GM11168 (cell line): ENCODE data around the gene BLTP3A.
"Not testable (repeated sequence)": the region's sequence is repeated elsewhere in the genome, so short reads cannot be mapped to it uniquely, and the experiment has no call there.

ENCODE experiments used
- in situ Hi-C: fragments of 300-500 bp; cut with MboI; formaldehyde crosslinking; loops from one replicate; pipeline ENCODE4 v1.12.0; 2022; ENCODE audit warnings: low sequenced_read_pairs; ENCODE audit not compliant: unreplicated experiment

The BLTP3A gene, protein sequence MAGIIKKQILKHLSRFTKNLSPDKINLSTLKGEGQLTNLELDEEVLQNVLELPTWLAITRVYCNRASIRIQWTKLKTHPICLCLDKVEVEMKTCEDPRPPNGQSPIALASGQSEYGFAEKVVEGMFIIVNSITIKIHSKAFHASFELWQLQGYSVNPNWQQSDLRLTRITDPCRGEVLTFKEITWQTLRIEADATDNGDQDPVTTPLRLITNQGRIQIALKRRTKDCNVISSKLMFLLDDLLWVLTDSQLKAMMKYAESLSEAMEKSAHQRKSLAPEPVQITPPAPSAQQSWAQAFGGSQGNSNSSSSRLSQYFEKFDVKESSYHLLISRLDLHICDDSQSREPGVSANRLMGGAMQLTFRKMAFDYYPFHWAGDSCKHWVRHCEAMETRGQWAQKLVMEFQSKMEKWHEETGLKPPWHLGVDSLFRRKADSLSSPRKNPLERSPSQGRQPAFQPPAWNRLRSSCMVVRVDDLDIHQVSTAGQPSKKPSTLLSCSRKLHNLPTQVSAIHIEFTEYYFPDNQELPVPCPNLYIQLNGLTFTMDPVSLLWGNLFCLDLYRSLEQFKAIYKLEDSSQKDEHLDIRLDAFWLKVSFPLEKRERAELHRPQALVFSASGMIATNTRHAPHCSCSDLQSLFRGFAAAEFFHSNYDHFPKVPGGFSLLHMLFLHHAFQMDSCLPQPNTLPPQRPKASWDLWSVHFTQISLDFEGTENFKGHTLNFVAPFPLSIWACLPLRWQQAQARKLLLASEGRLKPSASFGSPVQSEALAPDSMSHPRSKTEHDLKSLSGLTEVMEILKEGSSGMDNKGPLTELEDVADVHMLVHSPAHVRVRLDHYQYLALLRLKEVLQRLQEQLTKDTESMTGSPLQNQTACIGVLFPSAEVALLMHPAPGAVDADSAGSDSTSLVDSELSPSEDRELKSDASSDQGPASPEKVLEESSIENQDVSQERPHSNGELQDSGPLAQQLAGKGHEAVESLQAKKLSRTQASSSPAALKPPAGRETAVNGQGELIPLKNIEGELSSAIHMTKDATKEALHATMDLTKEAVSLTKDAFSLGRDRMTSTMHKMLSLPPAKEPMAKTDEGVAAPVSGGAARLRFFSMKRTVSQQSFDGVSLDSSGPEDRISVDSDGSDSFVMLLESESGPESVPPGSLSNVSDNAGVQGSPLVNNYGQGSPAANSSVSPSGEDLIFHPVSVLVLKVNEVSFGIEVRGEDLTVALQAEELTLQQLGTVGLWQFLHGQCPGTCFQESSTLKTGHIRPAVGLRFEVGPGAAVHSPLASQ (N-terminal part only)

DNA sequence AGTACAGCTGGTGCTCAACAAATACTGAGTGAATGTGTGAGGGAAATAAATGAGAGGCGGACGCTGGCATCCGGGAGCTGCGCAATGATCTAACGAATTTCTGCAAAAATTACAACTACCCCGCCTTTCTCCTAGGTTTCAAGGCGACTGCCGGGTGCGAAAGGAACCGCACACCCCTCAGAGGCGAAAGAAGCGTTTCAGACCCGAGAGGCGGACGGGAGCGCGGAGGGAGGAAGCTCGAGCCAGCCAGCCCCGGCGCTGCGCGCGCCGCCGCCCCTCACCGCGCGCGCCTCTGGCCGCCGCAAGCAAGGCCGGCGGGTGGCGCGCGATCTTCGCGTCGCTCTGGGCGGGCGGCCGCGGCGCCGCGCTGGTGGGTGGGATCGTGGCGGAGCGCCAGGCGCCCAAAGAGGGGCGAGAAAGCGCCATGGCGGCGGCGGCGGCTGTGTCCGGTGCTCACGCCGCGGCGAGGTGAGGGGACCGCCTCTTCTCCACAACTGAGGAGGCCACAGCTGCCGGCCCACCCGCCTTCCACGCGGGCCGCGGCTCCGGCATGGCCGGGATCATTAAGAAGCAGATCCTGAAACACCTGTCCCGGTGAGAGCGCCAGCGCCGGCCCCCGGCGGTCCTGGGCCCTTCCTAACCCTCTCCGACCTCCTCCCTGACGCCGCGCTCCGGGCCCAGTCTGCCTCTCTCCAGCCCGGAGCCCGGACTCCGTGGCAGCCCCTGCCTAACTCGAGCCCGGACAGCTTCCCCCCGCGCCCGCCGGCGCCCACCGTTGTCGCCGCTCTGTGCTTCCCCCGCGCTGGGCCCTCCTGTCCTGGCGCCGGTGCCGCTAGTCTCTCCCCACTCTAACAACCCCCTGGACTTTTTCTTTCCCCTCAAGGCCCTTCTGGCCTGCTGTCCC, at the start of gene BLTP3A:
Gene BLTP3A, plus strand, starts transcription at position 383 of the 904 bp plus-strand sequence. Its CDS starts 168 bp downstream, at position 551.
- in situ Hi-C loops, result no loop called here

DNA sequence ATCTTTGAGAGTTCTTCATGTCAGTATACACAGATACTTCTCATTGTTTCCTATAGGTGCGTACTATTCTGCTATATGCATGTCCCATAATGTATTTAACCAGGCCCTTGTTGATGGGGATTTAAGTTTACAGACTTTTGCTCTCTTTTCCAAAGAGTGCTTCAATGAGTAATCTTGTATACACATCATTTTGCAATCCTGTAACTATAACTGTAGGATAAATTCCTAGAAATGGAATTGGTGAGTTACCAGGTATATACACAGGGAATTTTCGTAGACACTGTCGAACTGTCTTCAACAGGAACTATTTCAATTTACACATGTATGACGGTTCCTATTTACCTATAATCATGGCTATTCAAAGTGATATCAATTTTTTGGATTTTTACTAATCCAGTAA, 49.8 kb upstream of the BLTP3A start:
- in situ Hi-C loops, result no loop called here

DNA sequence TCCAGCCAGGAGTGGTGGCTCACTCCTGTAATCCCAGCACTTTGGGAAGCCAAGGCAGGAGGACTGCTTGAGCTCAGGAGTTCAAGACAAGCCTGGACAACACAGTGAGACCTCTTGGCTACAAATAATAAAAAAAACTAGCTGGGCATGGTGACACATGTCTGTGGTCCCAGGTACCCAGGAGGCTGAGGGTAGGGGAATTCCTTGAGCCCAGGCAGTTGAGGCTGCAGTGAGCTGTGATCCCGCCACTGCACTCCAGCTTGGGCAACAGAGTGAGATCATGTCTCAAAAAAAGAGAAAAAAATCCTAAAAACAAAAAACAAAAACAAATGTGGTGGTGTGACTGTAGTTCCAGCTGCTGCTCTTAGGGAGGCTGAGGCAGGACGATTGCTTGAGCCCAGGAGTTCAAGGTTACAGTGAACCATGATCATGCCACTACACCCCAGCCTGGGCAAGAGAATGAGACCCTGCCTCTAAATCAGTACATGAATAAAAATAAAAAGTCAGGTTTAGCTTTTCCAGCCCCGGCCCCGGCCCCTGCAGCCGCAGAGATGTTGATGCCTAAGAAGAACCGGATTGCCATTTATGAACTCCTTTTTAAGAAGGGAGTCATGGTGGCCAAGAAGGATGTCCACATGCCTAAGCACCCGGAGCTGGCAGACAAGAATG, 48.1 kb upstream of the BLTP3A start:
- in situ Hi-C loops, result no loop called here

DNA sequence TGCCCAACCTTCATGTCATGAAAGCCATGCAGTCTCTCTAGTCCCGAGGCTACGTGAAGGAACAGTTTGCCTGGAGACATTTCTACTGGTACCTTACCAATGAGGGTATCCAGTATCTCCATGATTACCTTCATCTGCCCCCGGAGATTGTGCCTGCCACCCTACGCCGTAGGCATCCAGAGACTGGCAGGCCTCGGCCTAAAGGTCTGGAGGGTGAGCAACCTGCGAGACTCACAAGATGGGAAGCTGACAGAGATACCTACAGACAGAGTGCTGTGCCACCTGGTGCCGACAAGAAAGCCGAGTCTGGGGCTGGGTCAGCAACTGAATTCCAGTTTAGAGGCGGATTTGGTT, 47.6 kb upstream of the BLTP3A start:
- in situ Hi-C loops, result not testable (repeated sequence)

DNA sequence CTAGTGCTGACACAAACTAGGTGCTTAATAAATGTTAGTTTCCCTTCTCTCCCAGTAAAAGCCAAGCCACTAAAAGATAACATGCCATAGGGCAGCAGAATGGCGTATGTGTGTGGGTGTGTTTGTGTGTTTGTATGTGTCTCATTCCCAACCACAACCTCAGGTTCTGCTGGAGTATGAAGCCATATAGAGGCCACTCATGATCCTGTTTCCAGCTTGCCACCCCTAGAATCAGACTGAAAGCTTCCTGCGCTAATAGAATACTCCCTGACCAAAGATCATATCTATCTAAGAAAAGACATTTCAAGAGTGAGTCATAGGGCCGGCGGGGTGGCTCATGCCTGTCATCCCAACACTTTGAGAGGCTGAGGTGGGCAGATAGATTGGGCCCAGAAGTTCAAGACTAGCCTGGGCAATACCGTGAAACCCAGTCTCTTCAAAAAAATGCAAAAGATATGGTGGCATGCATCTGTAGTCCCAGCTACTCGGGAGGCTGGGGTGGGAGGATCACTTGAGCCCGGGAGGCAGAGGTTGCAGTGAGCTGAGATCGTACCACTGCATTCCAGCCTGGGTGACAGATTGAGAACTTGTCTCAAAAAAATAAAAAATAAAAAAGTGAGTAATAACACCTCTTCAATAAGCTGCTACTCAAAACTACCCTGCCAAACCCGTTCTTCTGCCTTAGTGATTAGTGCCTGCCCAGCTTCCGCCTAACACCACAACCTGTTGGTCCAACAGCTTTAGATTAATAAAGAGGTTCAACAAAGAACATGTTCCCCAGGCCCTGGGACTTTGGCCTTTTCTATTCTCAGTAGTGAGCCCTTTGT, 46.4 kb upstream of the BLTP3A start:
- in situ Hi-C loops, result no loop called here

DNA sequence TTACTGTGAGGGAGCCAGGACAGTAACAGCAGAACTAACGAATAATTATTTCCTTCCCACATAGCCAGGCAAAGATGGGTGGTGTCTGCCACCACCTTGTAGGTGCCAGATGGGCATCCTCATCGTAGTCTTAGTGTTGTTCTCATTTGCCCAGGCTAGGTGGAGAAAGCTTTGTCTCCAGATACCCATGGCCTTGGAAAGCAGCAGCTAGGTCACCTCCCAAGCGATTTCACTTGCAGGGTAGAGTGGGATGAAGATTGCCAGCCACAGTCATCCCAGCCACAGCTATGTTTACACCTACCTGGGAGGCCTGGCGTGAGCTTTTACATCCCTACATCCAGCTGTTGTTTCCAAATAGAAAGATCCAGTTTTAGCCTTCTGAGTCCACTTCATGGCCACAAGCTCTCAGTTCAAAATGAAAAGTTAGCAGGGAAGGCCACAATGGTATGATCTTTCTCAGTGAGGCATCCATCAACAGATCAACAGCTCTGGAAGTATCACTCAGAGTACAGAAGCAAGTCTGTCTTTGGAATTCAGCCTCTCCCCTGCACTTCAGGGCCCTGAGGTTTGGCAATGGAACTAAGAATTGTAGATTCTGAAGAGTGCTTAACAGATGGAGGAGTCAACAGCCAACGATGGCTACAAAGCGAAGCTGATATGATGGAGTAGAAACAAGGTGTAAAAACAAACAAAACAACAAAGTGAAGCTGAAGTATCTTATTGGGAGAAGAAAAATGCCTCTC, 45.6 kb upstream of the BLTP3A start:
- in situ Hi-C loops, result no loop called here

DNA sequence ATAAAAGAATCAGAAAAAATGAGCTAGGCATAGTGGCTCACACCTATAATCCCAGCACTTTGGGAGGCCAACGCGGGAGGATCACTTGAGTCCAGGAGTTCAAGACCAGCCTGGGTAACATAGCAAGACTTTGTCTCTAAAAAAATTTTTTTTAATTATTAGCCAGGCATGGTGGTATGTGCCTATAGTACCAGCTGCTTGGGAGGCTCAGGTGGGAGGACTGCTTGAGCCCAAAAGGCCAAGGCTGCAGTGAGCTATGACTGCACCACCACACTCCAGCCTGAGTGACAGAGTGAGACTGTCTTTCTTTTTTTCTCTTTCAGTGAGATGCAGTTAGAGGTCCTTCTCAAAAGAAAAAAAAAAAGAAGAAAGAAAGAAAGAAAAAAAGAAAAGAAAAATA, 43.1 kb upstream of the BLTP3A start:
- in situ Hi-C loops, result no loop called here

DNA sequence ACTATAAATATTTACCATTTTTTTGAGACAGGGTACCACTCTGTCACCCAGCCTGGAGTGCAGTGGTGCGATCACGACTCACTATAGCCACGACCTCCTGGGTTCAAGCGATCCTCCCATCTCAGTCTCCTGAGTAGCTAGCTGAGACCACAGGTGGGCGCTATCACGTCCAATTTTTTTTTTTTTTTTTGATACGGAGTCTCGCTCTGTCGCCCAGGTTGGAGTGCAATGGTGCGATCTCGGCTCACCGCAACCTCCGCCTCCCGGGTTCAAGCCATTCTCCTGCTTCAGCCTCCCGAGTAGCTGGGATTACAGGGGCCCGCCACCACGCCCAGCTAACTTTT, 35.4 kb upstream of the BLTP3A start:
- in situ Hi-C loops, result not testable (repeated sequence)

DNA sequence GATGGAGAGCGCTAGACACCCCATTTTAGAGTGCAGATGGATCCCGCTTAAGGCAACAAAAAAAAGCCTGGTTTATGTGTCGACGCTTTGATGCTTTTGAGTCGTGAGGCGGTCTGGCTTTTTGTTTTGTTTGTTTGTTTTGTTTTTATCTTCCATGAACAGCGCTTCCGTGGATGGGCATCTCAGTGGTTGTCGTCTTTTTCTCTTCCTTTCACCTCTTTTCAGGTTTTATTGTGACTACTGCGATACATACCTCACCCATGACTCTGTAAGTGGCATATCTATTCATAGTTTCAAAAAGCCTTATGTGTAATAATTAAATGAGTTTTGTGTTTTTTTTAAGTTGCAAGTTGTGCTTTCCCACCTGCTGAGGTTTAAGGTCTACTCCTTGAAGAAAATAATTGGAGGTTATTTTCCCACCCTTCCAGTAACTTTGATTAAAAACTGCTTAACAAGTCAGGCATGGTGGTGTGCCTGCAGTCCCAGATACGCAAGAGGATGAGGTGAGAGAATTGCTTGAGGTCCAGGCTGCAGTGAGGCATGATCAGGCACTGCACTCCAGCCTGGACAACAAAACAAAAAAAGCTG, 34.1 kb upstream of the BLTP3A start:
- in situ Hi-C loops, result no loop called here

DNA sequence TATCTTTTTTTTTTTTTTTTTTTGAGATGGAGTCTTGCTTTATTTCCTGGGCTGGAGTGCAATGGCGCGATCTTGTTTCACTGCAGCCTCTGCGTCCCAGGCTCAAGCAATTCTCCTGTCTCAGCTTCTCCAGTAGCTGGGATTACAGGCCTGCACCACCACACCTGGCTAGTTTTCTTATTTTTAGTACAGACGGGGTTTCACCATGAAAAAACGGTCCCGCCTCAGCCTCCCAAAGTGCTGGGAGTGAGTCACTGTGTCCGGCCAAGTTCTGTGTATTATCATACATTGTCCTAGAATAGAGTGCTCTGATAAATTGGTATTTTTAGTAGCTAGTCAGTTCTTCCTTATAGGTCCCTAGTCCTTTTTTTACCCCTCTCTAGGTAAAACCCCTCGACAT, 31.8 kb upstream of the BLTP3A start:
- in situ Hi-C loops, result loop anchor here (10.0 kb wide), 1 partner anchor 235 kb away; no protein-coding TSS in a partner anchor

DNA sequence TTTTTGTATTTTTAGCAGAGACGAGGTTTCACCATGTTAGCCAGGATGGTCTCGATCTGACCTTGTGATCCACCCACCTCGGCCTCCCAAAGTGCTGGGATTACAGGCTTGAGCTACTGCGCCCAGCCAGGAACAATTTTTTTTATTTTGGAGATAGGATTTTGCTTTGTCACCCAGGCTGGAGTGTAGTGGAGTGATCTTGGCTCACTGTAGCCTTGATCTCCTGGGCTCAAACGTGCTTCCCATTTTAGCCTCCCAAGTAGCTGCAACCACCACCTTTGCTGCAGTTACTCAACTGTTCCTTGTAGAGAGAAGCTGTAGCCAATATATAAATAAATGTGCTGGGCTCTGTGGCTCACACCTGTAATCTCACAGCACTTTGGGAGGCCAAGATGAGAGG, 30.2 kb upstream of the BLTP3A start:
- in situ Hi-C loops, result loop anchor here (10.0 kb wide), 1 partner anchor 237 kb away; no protein-coding TSS in a partner anchor

DNA sequence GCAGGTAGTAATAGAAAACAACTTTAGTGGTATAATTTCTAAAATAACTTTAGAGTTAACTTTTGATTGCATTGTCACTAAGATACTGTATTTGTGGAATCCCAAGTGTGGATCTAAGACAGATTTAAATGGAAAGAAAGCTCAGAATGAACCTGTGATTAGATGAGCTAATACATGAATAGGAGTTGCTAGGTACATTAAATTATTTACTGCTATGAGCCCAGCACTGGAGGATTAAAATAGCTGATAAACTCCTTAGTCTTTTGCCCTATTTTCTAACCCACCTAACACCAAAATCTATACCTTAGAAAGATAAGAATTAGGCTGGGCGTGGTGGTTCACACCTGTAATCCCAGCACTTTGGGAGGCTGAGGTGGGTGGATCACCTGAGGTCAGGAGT, 23.7 kb upstream of the BLTP3A start:
- in situ Hi-C loops, result loop anchor here (10.0 kb wide), 1 partner anchor 243 kb away; no protein-coding TSS in a partner anchor

DNA sequence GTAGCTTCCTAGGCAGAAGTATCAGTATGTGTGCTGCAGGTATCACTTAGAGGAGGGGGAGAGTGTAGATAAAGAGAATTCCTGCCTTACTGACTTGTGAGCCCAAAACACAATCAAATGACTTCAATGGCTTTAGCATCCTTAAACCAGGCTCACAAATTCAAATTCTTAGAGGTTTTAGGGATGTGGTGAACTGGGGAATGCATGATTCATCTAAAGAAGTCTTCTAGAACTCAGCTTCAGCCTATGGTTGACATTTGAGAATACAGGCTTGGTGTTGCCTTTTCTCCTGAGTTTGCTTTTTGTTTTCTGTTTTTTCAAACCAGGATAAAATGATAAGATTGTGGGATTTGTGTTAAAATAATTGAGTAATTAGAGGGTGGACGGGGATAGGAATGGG, 20.2 kb upstream of the BLTP3A start:
- in situ Hi-C loops, result no loop called here

DNA sequence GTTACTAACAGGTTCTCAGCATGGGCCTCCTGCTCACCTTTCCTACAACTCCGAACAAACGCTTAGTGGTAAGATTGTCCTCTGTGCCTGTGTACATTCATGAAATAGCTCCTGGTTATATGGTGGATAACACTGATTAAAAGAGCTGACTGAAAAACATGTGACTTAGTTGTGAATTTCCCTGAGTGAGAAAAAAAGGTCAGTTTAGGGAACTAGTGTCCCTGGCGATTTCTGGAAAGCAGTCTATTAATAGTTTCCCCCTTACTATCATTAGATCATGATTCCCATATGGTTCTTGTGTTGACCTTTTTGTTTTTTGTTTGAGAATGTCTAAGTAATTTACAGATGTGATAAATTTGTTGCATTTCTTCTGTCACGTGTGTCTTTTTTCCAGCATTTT, 18.9 kb upstream of the BLTP3A start:
- in situ Hi-C loops, result no loop called here

DNA sequence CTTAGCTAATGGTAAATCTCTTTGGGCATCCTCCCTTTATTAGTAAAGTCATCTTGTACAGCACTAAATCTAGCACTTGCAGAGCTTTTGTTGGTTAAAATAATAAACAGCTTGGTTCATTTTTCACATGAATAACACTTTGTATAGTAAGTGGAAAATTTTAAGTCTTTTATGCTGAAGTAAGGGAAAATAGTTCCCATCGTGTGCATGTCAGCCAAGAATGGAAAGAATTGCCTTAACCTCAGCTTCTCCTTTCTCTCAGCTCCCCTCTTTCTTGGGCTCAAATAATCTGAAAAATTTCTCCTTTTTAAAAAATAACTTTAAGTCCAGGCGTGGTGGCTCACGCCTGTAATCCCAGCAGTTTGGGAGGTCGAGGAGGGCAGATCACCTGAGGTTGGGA, 18.0 kb upstream of the BLTP3A start:
- in situ Hi-C loops, result no loop called here

DNA sequence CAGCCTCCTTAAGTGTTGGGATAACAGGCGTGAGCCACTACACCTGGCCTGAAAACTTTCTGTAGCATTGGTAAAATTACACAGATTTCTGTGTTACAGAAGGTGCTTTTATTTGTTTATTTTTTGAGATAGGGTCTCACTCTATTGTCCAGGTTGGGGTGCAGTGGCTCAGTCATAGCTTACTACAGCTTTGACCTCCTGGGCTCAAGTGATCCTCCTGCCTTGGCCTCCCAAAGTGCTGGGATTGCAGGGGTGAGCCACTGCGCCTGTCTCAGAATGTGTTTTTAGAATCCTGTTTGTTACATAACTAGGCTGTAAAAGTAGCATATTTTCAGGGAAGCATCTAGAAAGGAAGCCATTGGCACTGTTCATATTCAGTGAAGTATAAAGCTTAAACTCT, 16.9 kb upstream of the BLTP3A start:
- in situ Hi-C loops, result no loop called here

DNA sequence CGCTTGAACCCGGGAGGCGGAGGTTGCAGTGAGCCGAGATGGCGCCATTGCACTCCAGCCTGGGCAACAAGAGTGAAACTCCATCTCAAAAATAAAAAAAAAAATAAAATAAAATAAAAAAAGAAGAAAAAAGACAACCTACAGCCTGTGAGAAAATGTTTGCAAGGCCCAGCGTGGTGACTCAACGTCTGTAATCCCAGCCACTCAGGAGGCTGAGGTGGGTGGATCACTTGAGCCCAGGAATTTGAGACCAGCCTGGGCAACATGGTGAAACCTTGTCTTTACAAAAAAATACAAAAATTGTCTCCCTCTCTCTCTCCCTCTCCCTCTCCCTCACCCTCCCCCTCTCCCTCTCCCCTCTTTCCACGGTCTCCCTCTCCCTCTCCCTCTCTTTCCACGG, 6.5 kb upstream of the BLTP3A start:
- in situ Hi-C loops, result not testable (repeated sequence)
